ENCODE data around the gene TENT4A.

TENT4A gene

DNA sequence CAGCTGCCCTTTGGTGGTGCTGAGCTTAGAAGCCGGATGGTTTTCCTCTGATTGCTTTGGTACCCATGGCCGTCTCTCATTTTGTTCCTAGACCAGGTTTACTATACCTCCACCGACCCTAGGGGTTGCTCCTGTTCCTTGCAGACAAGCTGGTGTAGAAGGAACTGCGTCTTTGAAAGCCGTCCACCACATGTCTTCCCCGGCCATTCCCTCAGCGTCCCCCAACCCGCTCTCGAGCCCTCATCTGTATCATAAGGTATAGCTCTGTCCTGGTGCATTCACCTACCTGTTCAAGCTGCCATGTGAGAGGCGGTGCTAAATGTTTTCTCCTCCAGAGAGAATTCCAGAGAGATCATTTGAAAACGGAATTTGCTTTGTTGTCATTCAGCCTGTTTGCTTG is 39.5 kb downstream of the TENT4A start:
- DNase-seq (ENCODE audit: low spot score): no peak

DNA sequence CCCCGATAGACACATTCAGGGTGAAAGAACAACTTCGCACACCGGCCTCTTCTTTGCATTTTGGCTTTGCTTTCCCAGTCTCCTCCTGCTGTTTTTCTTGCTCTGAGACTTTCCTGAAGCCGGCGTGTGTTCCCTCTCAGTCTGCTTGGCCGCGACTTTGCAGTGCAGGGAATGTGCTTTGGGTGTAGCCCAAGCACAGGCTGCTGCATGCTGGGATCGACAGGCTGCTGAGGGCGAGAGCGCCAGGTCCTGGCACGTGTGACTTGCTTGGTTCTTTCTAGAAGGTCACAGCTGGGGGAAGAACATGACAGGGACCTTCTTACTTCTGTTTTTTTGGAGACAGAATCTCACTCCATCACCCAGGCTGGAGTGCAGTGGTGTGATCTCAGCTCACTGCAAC is 40.6 kb downstream of the TENT4A start:
- no peak for DNase-seq (ENCODE audit: low spot score)

DNA sequence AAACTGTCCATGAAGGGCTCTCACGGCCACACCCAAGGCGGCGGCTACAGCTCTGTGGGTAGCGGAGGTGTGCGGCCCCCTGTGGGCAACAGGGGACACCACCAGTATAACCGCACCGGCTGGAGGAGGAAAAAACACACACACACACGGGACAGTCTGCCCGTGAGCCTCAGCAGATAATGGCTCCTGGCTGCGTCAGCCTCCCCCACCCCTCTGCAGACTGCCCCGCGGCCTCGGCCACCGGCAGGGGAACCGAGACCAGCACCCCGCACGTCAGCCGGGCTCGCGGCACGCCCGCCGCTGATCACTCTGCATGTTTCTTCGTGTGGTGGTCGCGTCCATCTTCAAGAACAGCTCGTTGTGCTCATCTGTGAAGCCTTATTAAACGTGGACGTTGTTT is 41.5 kb downstream of the TENT4A start:
- DNase-seq (ENCODE audit: low spot score): no peak

DNA sequence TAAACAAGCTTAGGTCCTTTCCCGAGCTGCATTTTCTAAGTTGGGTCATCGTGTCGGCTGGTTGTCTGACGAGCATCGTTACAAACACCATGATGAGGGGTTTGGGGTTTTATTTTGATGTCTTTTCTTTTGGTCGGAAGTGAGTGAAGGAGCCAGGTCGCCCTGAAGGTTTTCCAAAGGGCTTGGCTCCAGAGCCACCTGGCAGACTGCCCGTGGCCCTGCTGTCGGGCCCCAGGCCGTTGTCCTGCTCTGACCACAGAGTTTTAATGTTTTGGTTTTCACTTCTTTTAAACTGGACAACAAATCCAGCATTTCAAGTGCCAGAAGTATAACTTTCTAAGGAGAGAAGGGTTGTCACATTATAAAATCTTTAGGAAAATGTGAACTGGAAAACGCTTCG is 42.3 kb downstream of the TENT4A start:
- no peak for DNase-seq (ENCODE audit: low spot score)

DNA sequence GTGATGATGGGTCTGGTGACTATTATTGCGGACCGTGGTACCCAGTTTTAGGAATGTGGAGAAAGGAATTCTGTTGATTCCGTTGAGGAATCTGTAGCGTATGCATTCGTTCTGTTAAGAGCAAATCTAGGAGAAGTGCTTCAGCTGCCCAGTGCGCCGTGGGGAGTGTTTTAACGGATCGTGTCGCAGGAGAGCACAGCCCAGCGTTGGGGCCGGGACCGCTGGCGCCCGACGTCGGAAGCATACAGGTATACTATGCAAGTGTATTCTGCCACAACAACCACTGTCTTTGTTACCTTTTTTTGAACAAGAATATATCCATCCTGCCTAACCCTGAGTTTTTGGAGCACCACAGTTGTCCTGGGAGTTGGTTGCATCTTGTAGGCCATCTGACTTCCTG is 42.7 kb downstream of the TENT4A start:
- no peak for DNase-seq (ENCODE audit: low spot score)

DNA sequence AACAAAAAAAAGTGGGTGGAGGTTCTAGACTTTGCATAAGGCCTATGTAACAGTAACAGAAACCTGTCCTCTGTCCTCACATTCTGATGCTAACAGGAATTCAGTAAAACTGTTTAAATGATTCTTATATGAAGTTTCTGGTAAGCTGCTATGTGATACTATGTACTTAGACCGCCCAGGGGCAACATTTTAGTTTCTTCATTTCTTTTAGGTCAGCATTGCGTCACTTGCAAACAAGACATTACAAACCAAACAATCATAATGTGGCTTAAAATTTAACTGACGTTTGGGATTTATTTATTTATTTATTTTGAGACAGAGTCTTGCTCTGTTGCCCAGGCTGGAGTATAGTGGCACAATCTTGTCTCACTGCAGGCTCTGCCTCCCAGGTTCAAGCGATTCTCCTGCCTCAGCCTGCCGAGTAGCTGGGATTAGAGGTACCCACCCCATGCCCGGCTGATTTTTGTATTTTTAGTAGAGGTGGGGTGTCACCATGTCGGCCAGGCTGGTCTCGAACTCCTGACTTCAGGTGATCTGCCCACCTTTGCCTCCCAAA is 44.3 kb downstream of the TENT4A start:
- DNase-seq (ENCODE audit: low spot score): no peak

DNA sequence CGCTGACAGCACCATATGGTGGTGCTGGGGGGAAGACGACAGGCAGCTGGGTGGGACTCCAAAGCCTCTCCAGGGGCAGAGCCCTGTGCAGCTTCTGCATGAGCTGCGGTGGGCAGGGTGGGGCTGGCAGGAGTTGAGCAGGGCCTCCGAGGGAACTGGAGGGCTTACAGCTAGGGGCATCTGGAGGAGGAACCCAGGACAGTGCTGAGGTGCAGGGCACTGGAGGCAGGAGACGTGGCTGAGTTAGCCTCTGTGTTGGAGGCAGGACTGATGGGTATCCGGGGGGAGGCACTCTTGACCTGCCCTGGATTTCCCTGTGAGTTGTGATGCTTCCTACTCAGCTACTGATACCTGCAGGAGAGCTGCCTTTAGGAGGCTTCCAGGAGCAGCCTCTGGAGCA is 45.0 kb downstream of the TENT4A start:
- no peak for DNase-seq (ENCODE audit: low spot score)

DNA sequence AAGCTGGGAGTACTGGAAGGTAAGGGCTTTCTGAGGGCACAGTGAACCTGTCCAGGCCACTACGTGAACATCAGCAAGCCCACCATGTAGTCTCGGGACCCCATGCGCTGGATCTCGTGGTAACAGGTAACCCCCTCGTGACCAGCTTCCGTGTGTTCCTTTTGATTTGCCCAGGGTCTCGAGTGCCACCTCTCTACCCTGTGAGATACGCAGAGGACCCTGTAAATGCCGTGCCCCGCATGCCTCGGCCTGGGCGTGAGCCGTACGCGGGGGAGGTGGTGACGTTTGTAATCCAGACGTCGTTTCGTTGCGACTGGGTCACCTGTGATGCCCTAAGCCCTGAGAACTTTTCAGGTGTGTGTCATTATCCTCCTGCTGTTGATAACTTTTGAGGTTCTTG is 45.5 kb downstream of the TENT4A start:
- DNase-seq (ENCODE audit: low spot score): no peak

DNA sequence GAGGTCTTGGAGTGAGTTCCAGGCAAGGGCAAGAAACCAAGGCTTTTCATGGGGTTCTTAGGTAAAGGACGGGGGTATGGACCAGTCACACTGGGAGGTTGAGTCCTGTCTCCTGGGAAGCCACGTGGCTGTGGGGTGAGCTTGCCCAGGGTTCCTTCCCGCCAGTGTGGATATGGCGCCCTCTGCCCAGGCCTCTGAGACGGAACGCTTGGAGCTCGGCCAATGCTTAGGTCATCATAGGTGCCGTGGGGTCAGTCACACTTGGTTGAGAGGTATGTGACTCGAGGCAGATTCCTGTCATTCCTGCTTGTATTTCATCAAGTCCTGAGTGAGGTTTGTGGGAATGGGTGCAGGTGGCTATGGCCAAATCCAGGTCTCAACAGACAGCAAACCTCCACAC is 46.2 kb downstream of the TENT4A start:
- DNase-seq (ENCODE audit: low spot score): no peak

DNA sequence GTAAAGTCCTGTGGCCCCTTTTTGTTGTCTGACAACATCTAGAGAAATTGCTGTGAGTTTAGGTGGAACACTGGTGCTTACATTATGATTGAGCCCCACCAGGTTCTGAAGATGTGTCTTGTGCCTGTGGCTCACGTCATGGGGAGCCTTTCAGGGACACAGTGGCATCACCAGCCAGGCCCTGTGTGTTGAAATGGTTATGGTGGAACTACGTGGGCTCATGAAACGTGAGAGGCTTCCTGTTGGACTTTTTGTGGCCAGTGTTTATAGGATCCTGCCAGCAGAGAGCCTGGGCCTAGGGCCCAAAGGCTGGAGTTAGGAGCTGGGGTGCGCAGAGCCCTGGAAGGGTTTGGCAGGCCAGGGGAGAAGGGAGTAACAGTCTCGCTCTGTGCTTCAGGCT is 46.8 kb downstream of the TENT4A start:
- DNase-seq (ENCODE audit: low spot score): no peak

DNA sequence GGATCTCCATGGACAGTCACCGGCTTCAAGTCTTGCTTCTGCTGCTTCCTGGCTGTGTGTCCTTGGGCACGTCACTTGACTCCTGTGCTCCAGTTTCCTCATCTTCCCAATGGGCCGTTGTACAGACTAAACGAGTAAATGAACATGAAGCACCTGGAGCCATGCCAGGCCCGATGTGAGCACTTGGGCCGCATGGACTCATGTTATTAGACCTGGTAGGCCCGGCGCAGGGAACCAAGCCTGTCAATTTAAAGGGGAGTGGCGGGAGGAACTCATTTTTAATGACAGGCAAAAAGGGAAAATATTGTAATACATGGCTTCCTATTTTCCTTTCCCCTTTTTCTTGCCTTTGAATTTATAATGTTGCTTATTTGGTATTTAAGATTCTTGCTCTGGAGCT is 47.5 kb downstream of the TENT4A start:
- DNase-seq (ENCODE audit: low spot score): no peak

DNA sequence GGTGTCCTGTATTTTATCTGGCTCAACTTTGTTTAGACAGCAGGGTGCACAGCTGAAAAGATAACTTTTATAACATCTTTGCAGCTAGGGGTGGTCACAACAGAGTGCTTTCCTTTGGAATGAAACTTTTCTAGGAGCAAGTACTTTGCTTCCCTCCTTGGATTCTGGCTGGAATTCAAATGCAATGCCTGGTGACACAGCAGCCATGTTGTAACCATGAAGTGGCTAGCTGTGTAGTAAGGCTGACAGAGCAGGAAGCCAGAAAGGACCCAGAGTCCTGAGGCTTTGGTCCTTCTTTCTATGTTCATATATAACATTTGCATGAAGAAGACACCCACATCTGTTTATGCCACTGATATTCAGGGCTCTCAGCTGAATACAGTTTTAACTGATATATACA is 48.1 kb downstream of the TENT4A start:
- DNase-seq (ENCODE audit: low spot score): no peak

DNA sequence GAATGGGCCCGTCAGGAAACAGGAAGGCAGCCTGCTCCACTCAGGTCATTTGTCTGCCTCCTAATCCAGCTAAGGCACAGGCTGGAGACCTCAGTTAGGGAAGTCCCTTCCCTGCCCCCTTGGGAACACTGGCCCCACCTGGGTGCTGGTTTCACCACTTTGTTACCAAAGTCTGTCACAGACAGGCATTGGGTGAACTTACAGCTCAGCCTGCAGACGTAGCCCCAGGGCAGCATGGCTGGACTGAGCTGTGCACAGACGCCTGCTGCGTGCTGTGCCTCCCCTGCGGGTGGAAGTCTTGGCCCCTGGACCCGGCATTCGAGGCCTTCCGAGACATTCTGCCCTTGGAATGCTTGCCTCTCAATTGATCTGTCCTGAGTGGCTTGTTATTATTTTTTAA is 48.9 kb downstream of the TENT4A start:
- DNase-seq (ENCODE audit: low spot score): no peak

DNA sequence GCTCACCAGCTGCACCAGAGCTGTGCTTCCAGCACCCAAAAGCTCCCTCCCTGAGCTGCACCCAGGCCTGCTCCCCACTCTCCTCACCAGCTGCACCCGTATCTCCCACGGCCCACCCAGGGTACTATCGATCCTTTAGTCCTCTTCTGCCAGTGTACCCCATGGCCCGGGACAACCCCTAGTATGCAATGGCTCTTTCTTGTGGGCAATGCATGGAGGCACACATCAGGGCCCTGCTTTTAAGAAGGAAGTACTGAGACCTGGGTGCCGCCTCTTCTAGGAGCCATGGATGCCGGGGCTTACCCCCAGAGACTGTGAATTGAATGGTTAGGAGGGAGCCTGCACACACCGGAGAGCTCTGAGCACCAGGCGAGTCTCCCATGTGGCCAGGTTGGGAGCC is 49.5 kb downstream of the TENT4A start:
- no peak for DNase-seq (ENCODE audit: low spot score)

DNA sequence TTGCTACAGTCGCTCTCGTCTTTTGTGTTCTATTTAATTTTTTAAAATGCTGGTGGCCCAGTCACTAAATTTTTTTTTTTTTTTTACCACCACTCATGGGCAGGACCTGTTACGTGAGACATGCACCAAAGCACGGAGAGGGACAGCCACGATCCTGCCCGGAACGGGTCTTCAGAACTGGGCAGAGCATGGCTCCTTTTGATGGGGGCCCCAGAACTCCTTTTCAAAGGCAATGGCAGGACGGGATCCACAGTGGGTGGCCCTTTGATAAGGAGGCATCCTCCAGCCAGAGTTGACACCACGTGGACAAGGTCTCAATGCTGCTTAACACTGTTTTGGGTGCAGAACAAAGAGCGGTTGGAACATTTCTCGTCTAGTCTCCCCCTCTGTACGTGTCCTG is 50.0 kb downstream of the TENT4A start:
- DNase-seq (ENCODE audit: low spot score): no peak

DNA sequence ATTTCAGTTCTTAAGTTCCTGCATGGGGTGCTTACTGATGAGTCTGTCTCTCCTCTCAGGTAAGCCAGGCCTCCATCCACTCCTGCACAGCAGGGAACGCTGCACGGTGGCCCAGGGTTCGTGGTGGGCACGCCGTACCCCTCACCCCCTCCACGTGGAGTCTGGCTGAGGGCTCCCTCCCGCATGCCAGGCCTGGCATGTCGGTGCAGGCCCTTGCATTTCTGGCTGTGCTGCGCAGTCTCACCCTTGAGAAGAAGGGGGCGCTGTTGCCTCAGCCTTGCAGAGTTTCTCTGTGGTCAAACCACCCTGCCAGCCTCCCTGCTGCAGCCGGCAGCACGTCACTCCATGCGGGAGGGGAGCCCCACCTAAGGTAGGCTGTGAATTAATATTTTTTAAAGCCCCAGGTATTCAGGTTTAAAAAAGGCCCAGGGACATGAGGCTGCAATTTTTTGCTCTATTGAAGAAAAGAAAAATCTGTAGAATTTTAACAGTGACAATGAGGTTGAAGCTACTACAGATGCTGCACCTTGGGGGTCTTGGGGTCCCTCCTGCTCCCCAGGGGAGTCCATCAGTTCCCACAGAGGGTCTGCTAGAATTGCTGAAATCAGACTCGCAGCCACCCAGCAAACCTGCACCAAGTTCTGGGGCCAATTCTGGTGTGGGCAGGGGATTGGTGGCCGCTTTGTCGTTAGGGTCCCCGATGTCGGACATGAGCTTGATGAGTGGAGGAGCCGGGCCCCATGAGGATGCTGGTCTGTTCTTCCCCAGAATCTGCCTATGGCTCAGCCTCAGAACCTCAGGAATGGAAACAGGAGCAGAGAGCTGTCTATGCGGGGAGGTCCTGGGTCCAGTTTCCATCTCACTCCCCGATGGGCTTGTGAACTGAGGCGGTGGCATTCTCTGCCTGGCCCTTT is 52.6 kb downstream of the TENT4A start:
- DNase-seq (ENCODE audit: low spot score): peak; percentile 90

DNA sequence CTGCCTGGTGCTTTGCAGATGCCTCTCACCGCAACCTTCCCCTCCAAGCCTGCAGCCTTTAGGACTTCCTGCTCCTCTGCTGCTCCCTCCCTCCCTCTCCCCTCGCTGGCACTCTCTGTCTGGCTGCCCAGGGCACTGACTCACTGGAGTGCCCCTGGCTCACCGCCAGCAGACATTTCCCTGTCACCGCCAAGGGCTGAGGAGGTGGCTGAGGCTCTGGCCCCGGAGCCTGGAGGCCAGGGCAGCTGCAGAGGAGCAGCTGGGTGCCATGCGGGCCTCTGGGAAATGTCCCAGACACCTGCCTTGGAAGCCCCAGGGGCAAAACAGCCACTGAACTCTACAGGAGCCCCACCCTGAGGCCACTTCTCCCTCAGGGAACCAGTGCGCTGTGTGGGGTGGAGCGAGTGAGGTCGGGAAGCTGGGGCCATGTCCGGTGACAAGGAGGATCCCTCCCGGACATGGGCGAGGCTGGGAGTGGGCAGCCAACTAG is 53.4 kb downstream of the TENT4A start:
- no peak for DNase-seq (ENCODE audit: low spot score)

DNA sequence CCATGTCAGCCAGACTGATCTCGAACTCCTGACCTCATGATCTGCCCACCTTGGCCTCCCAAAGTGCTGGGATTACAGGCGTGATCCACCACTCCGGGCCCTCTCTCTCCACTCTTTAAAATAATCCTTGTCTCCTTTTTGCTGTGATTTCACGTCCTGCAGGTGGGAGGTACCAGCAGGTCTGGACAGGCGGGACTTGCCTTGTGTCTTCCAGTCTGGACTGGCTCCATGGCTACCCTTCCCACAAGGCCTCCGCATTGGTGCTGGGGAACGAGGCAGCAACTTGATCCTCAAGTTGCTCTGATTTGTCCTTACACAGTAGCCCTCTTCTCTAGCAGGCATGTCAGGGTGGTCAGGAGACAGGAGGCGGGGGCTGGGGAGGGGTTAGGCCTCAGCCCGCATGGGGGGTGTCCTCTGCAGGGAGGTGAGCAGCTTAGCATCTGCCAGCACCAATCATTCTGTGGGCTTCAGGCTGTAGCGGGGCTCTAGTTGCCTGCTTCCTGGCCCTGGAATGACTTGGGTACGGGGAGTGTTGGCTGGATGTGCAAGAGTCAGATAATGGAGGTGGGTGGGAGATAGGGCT is 54.3 kb downstream of the TENT4A start:
- DNase-seq (ENCODE audit: low spot score): no peak

DNA sequence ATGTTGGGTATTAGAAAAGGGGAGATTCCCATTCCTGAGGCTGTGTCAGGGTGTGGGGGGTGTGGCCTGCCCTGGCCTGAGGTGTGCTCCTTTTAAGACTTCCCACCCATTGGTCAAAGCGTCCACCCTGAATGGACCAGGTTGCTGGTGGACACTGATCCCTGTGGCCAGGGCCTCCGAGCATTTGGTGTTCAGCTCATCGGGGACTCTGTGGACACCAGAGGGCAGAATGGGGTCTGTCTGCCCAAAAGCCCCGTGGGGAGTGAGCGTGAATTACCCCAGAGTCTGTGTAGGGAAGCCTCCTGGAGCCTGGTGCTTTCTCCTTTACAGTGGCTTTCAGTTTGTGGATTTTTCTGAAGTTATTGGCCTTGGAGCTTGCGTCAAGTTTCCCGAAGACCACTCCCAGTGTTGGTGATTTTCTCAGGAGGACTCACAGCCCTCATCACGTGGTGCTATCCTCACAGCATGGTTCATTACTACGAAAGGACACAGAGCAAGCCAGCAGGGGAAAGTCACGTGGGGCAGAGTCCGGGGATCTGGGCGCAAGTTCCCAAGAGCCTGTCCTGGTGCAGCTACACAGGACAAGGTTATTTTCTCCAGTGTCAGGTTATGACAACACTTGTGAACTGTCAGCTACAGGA is 55.5 kb downstream of the TENT4A start:
- no peak for DNase-seq (ENCODE audit: low spot score)

DNA sequence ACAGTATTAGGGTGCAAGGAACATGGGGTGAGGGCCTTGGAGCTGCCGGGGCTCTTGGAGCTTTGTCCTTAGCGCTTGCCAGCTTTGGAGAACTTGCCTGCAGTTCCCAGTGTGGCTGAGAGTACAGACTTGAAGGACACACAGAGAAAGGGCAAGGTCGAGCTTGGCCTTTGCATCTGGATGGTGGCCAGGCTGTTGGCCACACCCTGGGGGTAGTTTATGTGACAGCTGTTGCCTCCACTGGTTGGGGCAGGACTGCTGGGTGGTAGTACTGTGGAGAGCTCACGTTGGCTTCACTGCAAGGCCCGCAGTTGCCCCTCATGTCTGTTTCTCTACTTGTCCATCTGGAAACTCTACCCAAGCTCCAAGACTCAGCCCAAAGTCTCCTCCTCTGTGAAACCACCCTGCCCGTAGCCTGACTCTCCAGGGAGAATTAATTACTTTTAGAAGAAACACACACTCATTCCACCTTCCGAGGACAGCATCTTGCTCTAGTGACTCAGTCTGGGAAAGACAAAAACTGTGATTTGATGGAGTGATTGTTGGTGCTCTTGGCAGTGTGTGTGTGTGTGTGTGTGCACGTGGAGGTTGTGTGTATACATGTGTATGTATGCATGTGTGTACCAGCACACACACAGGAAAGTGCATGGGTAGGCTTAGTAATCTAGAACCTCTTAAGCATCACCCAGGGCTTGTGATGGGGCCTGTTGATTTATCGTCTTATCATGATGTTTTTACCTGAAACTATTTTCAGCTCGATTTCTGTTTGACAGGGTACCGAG is 57.8 kb downstream of the TENT4A start:
- DNase-seq (ENCODE audit: low spot score): no peak

DNA sequence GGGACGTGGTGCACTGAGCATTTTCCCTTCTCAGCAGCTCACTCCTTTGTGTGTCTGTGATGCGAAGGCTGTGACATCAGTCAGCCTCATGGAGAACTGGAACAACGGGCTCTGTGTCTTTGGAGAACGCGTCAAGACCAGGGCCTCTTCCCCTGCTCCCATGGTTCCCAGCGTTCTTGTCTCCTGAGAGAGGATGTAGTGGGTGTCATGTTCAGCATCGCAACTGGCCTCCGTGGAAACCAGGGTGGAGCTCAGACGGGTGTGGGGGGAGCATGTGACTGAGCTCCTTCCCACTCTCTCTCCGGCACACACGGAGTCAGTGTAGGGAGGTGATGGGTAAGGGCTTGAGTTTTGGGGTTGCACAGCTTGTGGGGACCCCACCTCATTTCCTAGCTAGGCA is 59.7 kb downstream of the TENT4A start:
- DNase-seq (ENCODE audit: low spot score): no peak
